ENCODE measurements around the gene LCE7A. TPM values are rescaled to one million over a fixed set of nuclear protein-coding genes. Genes with fewer than 3 reads are reported as not detected.

LCE7A gene, protein sequence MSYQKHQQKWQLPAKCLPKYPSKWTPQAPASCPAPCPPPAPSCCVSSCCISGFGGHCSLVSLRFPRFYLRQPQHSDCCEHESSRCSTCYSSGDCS
- total RNA-seq = not detected
- not detected for total RNA-seq (2013)

DNA sequence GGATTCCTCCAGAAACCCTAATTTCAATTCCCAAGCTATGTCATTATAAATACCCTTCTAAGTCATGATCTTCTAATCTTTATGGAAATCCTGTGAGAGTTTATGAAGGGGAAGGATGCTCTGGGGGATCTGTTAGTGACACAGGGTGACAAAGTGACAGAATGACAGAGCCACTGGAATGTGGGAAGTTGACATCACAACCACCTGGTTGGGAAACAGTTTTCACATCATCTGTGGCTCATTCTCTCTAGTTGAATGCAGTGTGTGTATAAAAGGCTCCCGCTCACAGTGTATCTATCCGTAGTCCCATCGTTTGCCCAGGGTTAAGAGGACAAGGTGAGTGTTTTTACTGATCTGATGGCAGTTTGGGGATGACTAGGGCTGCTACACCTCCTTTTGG lies at the start of gene LCE7A:
LCE7A (plus strand) TSS at position 301 of the 400 bp plus-strand sequence. CDS start 702 bp downstream, outside the sequence.
- H3K27me3 Mint-ChIP-seq (ENCODE audit: low read depth in 2 of 2) = peaks cover 10 to 18% of the 10 kb centered on the region in 2 donors
- H3K4me1 ChIP-seq (ENCODE audit: control insufficient read depth, insufficient read depth, low read length) = no peaks in the 10 kb centered on the region
- H3K27me3 ChIP-seq (ENCODE audit: control insufficient read depth, insufficient read depth, low read length) = no peaks in the 10 kb centered on the region
- 88% methylated on average over 3 of the region's 3 CpGs for WGBS (ENCODE audit: insufficient coverage)
- H3K9me3 Mint-ChIP-seq = no peaks in the 10 kb centered on the region
- ATAC-seq (no peak), DNase-seq (no peak)
- intact Hi-C loops (cut with micrococcal nuclease) = no loop called here
- no peak within 1 kb of the TSS for H3K4me3 ChIP-seq (ENCODE audit: low read length)
- H3K36me3 Mint-ChIP-seq = no peaks in the 10 kb centered on the region
- no peaks in the 10 kb centered on the region for H3K36me3 ChIP-seq (ENCODE audit: control insufficient read depth, insufficient read depth, low read length)
- H3K27ac Mint-ChIP-seq = no peak within 1 kb of the TSS
- H3K4me1 Mint-ChIP-seq = no peaks in the 10 kb centered on the region
- no peak within 1 kb of the TSS for H3K27ac ChIP-seq (ENCODE audit: low read length)
- TF ChIP-seq, protein P1, sequence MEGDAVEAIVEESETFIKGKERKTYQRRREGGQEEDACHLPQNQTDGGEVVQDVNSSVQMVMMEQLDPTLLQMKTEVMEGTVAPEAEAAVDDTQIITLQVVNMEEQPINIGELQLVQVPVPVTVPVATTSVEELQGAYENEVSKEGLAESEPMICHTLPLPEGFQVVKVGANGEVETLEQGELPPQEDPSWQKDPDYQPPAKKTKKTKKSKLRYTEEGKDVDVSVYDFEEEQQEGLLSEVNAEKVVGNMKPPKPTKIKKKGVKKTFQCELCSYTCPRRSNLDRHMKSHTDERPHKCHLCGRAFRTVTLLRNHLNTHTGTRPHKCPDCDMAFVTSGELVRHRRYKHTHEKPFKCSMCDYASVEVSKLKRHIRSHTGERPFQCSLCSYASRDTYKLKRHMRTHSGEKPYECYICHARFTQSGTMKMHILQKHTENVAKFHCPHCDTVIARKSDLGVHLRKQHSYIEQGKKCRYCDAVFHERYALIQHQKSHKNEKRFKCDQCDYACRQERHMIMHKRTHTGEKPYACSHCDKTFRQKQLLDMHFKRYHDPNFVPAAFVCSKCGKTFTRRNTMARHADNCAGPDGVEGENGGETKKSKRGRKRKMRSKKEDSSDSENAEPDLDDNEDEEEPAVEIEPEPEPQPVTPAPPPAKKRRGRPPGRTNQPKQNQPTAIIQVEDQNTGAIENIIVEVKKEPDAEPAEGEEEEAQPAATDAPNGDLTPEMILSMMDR (IDR thresholded peaks at IDR 0.05) = no peak
- H3K9me3 ChIP-seq (ENCODE audit: control insufficient read depth, insufficient read depth, low read length) = no peaks in the 10 kb centered on the region
- H3K4me3 Mint-ChIP-seq = no peak within 1 kb of the TSS

DNA sequence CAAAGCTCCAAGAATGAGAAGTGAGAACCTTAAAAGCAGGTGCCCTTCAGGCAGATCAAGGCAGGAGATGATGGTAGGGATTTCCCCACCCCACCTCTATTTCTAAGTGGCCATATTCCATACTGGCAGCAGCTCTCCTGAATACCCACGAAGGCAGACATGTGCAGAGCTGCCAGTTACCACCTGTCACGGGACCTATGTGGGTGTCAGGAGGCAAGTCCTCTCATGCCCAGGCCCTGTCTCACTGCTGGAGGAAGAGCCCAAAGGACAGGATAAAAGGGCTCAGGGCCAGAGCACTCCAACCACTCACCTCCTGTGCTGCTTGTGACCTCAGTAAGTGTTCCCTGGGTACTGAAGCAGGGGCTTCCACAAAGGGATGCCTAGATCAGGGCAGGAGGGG lies 48.7 kb upstream of the LCE7A start:
- no peaks in the 10 kb centered on the region for H3K27me3 ChIP-seq (ENCODE audit: control insufficient read depth, insufficient read depth, low read length)
- no peak overlapping the region for H3K4me3 Mint-ChIP-seq
- no peak overlapping the region for H3K27ac ChIP-seq (ENCODE audit: low read length)
- no peaks in the 10 kb centered on the region for H3K4me1 ChIP-seq (ENCODE audit: control insufficient read depth, insufficient read depth, low read length)
- peaks cover 9 to 16% of the 10 kb centered on the region in 2 donors for H3K27me3 Mint-ChIP-seq (ENCODE audit: low read depth in 2 of 2)
- ATAC-seq (no peak), DNase-seq (no peak)
- no peaks in the 10 kb centered on the region for H3K9me3 Mint-ChIP-seq
- H3K36me3 Mint-ChIP-seq = no peaks in the 10 kb centered on the region
- TF ChIP-seq, protein P1 (IDR thresholded peaks at IDR 0.05) = no peak
- H3K4me3 ChIP-seq (ENCODE audit: low read length) = no peak overlapping the region
- H3K27ac Mint-ChIP-seq = no peak overlapping the region
- no peaks in the 10 kb centered on the region for H3K4me1 Mint-ChIP-seq
- intact Hi-C loops (cut with micrococcal nuclease) = no loop called here
- no peaks in the 10 kb centered on the region for H3K36me3 ChIP-seq (ENCODE audit: control insufficient read depth, insufficient read depth, low read length)
- WGBS (ENCODE audit: insufficient coverage) = 77% methylated on average over 2 of the region's 2 CpGs
- no peaks in the 10 kb centered on the region for H3K9me3 ChIP-seq (ENCODE audit: control insufficient read depth, insufficient read depth, low read length)

DNA sequence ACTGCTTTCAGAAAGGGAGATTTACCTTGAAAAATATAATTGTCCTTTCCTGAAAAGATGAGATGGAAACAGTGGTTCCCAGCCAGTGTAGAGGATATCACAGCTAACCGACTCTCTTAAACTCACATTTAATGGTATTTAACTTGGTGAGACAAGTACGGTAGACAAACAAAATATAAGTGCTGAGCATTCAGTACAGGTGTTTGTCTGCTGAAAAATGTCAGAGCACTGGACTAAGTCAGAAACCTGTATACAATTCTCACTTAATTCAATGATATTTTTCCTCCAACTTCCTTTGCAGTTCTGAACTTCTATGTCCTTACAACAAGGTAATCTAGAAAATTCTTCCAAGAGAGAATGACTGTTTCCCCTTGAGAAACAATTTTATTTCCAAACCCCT lies 48.1 kb upstream of the LCE7A start, which contains the start of gene LCE1B:
LCE1B (plus strand) TSS at position 301 of the 400 bp plus-strand sequence. CDS start 476 bp downstream, outside the sequence.
- no peaks in the 10 kb centered on the region for H3K4me1 Mint-ChIP-seq
- H3K4me3 Mint-ChIP-seq = no peak within 1 kb of the TSS
- no peak for DNase-seq
- Histone ChIP-seq H3K36me3 (ENCODE audit: control insufficient read depth, insufficient read depth, low read length) (no peaks in the 10 kb centered on the region), H3K4me1 (ENCODE audit: control insufficient read depth, insufficient read depth, low read length) (no peaks in the 10 kb centered on the region), H3K27ac (ENCODE audit: low read length) (no peak within 1 kb of the TSS), H3K4me3 (ENCODE audit: low read length) (no peak within 1 kb of the TSS), H3K9me3 (ENCODE audit: control insufficient read depth, insufficient read depth, low read length) (no peaks in the 10 kb centered on the region), H3K27me3 (ENCODE audit: control insufficient read depth, insufficient read depth, low read length) (no peaks in the 10 kb centered on the region)
- intact Hi-C loops (cut with micrococcal nuclease) = no loop called here
- no peak for ATAC-seq
- TF ChIP-seq, protein P1 (IDR thresholded peaks at IDR 0.05) = no peak
- H3K27ac Mint-ChIP-seq = no peak within 1 kb of the TSS
- no peaks in the 10 kb centered on the region for H3K36me3 Mint-ChIP-seq
- 100% methylated on average over 1 of the region's 2 CpGs for WGBS (ENCODE audit: insufficient coverage)
- H3K9me3 Mint-ChIP-seq = no peaks in the 10 kb centered on the region
- peaks cover 9 to 16% of the 10 kb centered on the region in 2 donors for H3K27me3 Mint-ChIP-seq (ENCODE audit: low read depth in 2 of 2)

DNA sequence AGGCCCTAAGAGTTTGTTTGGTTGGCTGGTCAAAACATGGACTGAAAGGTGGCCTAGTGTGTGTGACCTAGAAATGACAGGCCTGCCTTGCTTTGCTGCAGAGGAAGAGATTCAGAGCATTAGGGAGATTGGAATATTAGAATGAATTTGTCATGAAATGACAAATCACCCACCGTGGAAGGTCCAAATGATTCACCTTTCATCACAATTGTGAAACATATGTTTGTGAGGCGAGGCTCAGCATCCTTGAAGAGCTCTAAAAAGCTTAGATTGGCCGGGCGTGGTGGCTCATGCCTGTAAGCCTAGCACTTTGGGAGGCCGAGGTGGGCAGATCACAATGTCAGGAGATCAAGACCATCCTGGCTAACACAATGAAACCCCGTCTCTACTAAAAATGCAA lies 42.5 kb upstream of the LCE7A start:
- Histone ChIP-seq H3K4me3 (ENCODE audit: low read length) (no peak overlapping the region), H3K27me3 (ENCODE audit: control insufficient read depth, insufficient read depth, low read length) (no peaks in the 10 kb centered on the region), H3K36me3 (ENCODE audit: control insufficient read depth, insufficient read depth, low read length) (no peaks in the 10 kb centered on the region), H3K27ac (ENCODE audit: low read length) (no peak overlapping the region), H3K4me1 (ENCODE audit: control insufficient read depth, insufficient read depth, low read length) (no peaks in the 10 kb centered on the region), H3K9me3 (ENCODE audit: control insufficient read depth, insufficient read depth, low read length) (no peaks in the 10 kb centered on the region)
- ATAC-seq = no peak
- 91% methylated on average over 6 of the region's 6 CpGs for WGBS (ENCODE audit: insufficient coverage)
- Mint-ChIP-seq H3K27ac (no peak overlapping the region), H3K27me3 (ENCODE audit: low read depth in 2 of 2) (peaks cover 6 to 11% of the 10 kb centered on the region in 2 donors), H3K4me1 (no peaks in the 10 kb centered on the region), H3K4me3 (no peak overlapping the region), H3K36me3 (no peaks in the 10 kb centered on the region), H3K9me3 (no peaks in the 10 kb centered on the region)
- TF ChIP-seq, protein P1 (IDR thresholded peaks at IDR 0.05) = no peak
- no peak for DNase-seq
- intact Hi-C loops (cut with micrococcal nuclease) = no loop called here

Measured in natural killer cell (primary cell).